GM12874 (cell line): Measurements from ENCODE around the gene COL5A1.

ENCODE experiments used
- TF ChIP-seq, protein P1 (sequence below): IDR thresholded peaks from 2 replicates; pipeline ENCODE4 v1.5.1; 2011; ENCODE audit warnings: low read depth, mild to moderate bottlenecking, control low read depth, low read length, moderate library complexity; ENCODE audit not compliant: insufficient read depth

Gene COL5A1

DNA sequence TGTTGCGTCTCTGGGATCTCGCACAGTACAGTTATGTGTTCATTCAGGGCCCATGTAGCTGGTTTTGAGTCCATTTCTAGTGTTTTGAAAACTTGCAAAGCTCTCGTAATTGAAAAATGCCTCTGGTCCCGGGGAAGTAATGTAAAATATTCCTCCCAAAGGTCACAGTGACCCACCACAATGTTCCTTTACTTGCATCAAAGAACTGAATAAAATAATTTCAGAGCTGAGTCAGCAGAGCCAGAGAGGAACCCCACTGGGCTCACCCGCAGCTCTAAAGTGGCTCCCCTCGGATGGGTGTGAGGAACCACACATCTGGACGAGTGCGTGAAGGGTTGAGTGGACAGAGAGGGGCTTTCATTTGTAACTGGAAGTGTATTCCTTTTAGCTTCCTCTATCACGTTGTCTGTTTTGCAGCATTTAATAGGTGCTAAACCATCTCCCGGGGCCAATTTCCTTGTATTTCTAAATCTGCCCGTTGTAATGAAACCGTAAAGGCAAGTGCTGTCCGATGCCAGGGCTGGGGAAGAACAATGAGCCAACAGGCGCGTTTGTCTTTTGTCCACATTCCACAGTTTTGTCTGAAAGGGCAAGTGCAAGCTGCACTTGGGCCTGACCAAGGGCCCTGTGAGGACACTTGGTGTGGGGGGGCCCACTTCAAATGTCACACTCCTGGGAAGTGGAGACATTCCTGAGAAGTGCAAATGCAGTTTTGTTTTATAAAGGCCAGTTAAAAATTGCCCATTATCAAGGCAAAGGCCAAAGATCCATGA, 29.9 kb downstream of the COL5A1 start:
- TF ChIP-seq, protein P1, sequence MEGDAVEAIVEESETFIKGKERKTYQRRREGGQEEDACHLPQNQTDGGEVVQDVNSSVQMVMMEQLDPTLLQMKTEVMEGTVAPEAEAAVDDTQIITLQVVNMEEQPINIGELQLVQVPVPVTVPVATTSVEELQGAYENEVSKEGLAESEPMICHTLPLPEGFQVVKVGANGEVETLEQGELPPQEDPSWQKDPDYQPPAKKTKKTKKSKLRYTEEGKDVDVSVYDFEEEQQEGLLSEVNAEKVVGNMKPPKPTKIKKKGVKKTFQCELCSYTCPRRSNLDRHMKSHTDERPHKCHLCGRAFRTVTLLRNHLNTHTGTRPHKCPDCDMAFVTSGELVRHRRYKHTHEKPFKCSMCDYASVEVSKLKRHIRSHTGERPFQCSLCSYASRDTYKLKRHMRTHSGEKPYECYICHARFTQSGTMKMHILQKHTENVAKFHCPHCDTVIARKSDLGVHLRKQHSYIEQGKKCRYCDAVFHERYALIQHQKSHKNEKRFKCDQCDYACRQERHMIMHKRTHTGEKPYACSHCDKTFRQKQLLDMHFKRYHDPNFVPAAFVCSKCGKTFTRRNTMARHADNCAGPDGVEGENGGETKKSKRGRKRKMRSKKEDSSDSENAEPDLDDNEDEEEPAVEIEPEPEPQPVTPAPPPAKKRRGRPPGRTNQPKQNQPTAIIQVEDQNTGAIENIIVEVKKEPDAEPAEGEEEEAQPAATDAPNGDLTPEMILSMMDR = no peak

DNA sequence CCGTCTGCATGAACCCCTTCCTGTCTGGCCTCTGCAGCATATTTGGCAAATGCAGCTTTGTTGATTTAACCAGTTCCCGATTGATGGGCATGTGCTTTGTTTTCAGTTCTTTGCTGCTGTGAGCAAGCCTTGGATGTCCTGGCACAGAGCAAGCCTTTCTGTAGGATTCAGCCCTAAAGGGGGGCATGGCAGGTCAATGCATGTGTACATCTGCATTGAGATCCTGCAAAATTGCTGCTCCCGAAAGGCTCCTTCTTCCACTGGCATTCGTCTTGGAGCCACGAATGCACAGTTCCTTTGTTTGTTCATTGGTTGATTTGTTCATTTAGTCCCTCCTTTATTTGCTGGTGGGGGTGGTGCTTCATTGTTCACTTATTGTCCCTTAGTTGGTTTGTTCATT, 34.8 kb downstream of the COL5A1 start:
- TF ChIP-seq, protein P1 = no peak

DNA sequence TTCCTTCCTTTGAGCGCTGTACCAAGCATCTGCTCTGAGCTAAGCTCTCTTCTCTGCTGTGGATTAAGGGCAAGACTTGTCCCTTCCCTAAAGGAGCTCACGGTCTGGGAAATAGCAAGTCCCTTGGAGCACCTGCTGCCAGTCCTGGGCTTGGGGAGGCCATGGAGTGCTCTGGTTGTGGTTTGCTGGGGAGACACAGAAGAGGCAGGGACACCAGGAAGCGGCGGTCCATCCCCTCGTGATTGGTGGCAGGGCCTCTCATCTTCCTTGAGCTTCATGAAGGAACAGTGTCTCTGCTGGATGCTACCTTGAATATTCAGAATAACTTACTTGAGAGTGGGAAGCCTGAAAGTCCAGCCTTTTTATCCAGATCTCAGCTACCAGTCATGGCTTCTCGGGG, 35.3 kb downstream of the COL5A1 start:
- TF ChIP-seq, protein P1 = no peak

DNA sequence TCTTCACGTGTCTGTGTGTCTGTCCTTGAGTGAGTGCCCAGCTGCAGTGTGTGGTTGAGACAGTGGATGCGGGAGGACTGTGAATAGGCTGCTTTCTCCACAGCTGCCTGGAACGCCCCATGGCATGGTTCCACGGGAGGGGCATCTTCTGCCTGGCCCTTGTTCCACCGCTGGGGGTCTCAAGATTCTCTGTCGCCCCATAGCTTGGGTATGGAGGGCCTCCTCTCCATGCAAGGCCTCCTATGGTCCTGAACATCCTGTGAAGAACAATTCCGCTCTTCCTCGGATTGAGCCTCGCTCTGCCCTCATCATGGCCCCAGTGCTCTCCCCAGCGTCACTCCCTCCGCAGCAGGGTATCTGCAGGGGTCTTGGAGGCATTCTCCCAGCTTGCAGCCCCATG, 36.1 kb downstream of the COL5A1 start:
- TF ChIP-seq, protein P1 = no peak

DNA sequence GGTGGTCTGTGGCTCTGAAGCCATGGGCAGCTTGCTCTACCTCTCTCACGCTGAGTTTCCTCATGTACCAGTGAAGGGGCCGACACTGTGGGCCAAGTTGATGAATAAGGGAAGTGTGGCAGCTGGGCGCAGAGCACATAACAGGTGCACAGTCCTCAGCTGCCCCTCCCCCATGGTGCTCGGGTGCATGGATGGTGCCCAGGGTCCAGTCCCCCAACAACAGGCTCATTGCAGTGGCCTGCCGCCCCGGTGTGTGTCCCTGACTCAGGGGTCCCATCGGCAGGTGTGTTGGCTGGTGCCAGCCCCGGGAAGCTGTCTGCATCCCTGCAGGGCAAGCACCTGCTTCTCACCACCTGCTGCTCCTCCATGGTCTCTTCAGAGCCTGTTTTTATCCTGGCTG, 36.6 kb downstream of the COL5A1 start:
- TF ChIP-seq, protein P1 = no peak

DNA sequence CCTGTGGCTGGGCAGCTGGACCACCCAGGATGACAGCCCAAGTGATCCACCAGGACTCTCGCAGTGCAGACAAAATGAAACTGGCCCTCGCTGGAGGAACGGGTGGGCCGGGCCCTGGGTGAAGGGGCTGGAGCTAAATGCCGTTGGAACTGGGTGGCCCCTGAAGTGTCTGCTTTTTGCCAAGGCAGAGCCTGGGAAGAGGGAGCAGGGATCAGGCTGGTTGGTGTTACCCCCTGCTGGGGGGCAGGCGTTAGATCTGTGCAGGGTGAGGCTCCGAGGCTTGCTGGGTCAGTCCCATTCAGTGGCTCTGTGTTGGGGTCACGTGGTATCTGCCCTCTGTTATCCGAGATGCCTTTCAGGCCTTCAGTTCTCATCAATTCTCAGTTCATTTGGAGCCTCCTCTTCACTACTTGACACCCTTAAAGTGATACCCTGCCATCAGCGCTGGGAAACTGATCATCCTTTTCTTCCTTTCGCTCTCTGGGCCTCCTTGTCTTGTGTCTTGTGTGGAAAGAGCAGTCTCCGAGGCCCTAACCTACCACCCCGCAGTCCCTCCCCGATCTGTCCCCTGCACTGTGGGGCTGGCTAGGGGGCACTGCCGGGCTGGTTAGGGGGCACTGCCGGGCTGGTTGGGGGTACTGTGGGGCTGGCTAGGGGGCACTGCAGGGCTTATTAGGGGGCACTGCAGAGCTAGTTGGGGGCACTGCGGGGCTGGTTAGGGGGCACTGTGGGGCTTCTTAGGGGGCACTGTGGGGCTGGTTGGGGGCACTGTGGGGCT, 37.3 kb downstream of the COL5A1 start:
- TF ChIP-seq, protein P1 = no peak

DNA sequence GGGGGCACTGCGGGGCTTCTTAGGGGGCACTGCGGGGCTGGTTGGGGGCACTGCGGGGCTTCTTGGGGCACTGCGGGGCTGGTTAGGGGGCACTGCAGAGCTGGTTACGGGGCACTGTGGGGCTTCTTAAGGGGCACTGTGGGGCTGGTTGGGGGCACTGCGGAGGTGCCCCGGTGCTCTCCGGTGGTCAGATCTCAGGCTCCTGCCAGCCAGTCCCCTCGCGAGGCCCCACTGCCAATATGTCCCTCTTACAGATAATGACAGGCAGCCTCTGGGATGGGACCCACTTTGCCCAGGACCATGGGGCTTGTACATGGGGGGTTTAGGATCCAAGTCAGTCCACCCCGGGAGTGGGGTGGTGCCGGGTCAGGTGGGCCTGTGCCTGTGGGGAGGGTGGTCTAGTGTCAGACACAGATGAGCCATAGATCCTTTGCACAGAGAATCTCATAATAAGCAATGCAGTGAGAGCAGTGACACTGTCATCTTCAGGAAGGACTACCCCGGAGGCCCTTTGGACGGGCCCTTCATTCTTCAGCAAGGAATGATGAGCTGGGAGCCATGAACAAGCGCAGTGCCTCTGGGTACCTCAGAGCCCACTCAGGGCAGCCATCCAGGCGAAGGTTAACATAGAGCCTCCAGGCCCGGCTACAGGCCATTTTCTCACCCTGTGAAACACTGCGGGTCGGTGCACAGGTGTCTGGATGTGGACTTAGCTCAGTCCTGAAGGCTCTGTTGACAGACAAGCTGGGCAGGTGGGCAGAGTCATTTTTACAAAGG, 38.2 kb downstream of the COL5A1 start:
- TF ChIP-seq, protein P1 = no peak
